HepG2 (cell line): ENCODE data around the gene SOX12. TPM values are rescaled to one million over a fixed set of nuclear protein-coding genes. Genes with fewer than 3 reads are reported as not detected.

ENCODE experiments used
- CEBPB ChIP-seq: IDR thresholded peaks from 2 replicates; pipeline ENCODE4 v1.6.1; 2011; ENCODE audit warnings: low read depth, low read length, improper control_type of control experiment, borderline replicate concordance
- GATAD2A ChIP-seq: IDR thresholded peaks from 2 replicates; pipeline ENCODE4 v1.6.1; 2016
- HDAC2 ChIP-seq: sonication (generic); formaldehyde crosslinking; IDR thresholded peaks from 2 replicates; pipeline ENCODE4 v1.4.0; 2020; ENCODE audit warnings: missing genetic modification reagents
- HOXA3 ChIP-seq: sonication (generic); formaldehyde crosslinking; IDR thresholded peaks from 2 replicates; pipeline ENCODE4 v1.5.0; 2020; ENCODE audit warnings: missing genetic modification reagents
- KAT8 ChIP-seq: IDR thresholded peaks from 2 replicates; pipeline ENCODE4 v1.6.1; 2016; ENCODE audit warnings: missing genetic modification reagents, missing compliant biosample characterization
- MED1 ChIP-seq: sonication (generic); formaldehyde crosslinking; IDR thresholded peaks from 2 replicates; pipeline ENCODE4 v1.4.0; 2020; ENCODE audit warnings: missing genetic modification reagents
- NR2F1 ChIP-seq, 2 experiments: fragments of 450-650 bp in 1 of 2; formaldehyde crosslinking in 1 of 2; IDR thresholded peaks; 2 replicates each; pipeline versions ENCODE4 v1.5.0 to v1.6.1; 2016 to 2020; ENCODE audit warnings: mild to moderate bottlenecking in 1 of 2, missing compliant biosample characterization in 1 of 2, missing genetic modification reagents in 1 of 2, moderate library complexity in 1 of 2
- PRPF4 ChIP-seq: fragments of 200-400 bp; formaldehyde crosslinking; IDR thresholded peaks from 2 replicates; pipeline ENCODE4 v1.6.1; 2016; ENCODE audit warnings: low read length, low read depth; ENCODE audit not compliant: poor library complexity, severe bottlenecking
- RARA ChIP-seq: IDR thresholded peaks from 2 replicates; pipeline ENCODE4 v1.6.1; 2016; ENCODE audit warnings: missing genetic modification reagents, missing compliant biosample characterization
- RXRA ChIP-seq: sonication (generic); formaldehyde crosslinking; IDR thresholded peaks from 2 replicates; pipeline ENCODE4 v1.5.1; 2020; ENCODE audit warnings: missing genetic modification reagents
- STAG1 ChIP-seq: sonication (generic); formaldehyde crosslinking; IDR thresholded peaks from 2 replicates; pipeline ENCODE4 v1.4.0; 2020; ENCODE audit warnings: missing genetic modification reagents
- ZBTB38 ChIP-seq: sonication (generic); formaldehyde crosslinking; IDR thresholded peaks from 2 replicates; pipeline ENCODE4 v1.5.1; 2020; ENCODE audit warnings: mild to moderate bottlenecking, missing genetic modification reagents
- ZNF205 ChIP-seq: IDR thresholded peaks from 2 replicates; pipeline ENCODE4 v1.6.1; 2018; ENCODE audit warnings: missing biosample characterization, missing genetic modification reagents
- polyA plus RNA-seq, 8 experiments: library from polyadenylated mRNA; depleted of rRNA in 3 of 8; stranded (reverse) in 7 of 8; unstranded in 1 of 8; fragments of >200 nt; fragmentation: Illumina TruSeq in 4 of 8; extraction: Trizol in 4 of 8; gene quantifications; 2 replicates each; pipeline versions ENCODE4 v1.2.1 to v1.2.3, GENCODE V29; 2011 to 2016; ENCODE audit warnings: low read depth in 4 of 8, missing spikeins in 1 of 8, mixed read lengths in 1 of 8; ENCODE audit not compliant: insufficient read depth in 1 of 8
- total RNA-seq, 5 experiments: library from RNA; depleted of rRNA; stranded (reverse); fragments of >200 nt; fragmentation: Illumina TruSeq; extraction: Trizol; gene quantifications; 2 replicates each; pipeline ENCODE4 v1.2.3, GENCODE V29; 2016; ENCODE audit warnings: low read depth in 1 of 5
- TF ChIP-seq, protein P1 (sequence below): sonication (generic); formaldehyde crosslinking; IDR thresholded peaks from 2 replicates; pipeline ENCODE4 v1.5.1; 2020; ENCODE audit warnings: mild to moderate bottlenecking, missing genetic modification reagents, borderline replicate concordance
- TF ChIP-seq, protein P2 (sequence below): sonication (generic); formaldehyde crosslinking; IDR thresholded peaks from 2 replicates; pipeline ENCODE4 v1.5.0; 2020; ENCODE audit warnings: mild to moderate bottlenecking, missing genetic modification reagents
- TF ChIP-seq, protein P3 (sequence below): IDR thresholded peaks from 2 replicates; pipeline ENCODE4 v1.6.1; 2016; ENCODE audit warnings: mild to moderate bottlenecking
- TF ChIP-seq, protein P4 (sequence below): sonication (generic); formaldehyde crosslinking; IDR thresholded peaks from 2 replicates; pipeline ENCODE4 v1.5.1; 2020; ENCODE audit warnings: missing genetic modification reagents, mild to moderate bottlenecking, borderline replicate concordance

SOX12 gene
- total and polyA plus RNA-seq, 2 of the 13 experiments (the other 11 are each of a cell fraction or from before 2014, with no cell fraction given): 10.0 to 18.7 TPM

DNA sequence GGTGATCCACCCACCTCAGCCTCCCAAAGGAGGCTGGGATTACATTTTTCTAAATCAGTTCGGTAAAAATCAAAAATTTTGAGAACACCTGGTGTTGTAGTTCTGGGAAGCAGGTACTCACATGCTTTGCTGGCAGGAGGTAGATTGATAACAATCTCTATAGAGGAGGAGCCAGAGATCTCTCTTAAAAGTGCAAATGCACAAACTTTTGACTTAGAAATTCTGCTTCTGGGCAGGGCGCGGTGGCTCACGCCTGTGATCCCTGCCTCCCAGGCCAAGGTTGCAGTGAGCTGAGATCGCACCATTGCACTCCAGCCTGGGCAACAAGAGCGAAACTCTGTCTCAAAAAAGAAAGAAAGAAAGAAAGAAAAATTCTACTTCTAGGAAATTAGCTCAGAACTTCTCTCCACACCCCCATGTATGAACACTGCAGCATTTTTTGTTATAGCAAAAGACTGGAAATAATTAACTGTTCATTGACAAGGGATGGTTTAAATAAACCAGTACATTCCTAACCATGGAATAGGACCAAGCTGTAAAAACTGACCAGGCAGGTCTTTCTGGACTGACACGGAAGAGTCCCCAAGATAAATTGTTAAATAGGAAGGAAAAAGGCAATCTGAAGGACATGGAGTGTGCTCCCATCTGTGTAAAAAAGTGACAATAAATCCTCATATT lies 40.8 kb downstream of the SOX12 start (continued):
- TF ChIP-seq PRPF4: peak; percentile 74
- 0 out of 2 replicates have a peak, but pooled peaks have one; percentile 10 for TF ChIP-seq STAG1 (CRISPR knock-in tag)
- TF ChIP-seq KAT8 (CRISPR knock-in tag): 0 out of 2 replicates have a peak, but pooled peaks have one; percentile 18
- peak; percentile 33; the same call in 1 of the 2 replicates for TF ChIP-seq HOXA3 (CRISPR knock-in tag)
- TF ChIP-seq, protein P1, sequence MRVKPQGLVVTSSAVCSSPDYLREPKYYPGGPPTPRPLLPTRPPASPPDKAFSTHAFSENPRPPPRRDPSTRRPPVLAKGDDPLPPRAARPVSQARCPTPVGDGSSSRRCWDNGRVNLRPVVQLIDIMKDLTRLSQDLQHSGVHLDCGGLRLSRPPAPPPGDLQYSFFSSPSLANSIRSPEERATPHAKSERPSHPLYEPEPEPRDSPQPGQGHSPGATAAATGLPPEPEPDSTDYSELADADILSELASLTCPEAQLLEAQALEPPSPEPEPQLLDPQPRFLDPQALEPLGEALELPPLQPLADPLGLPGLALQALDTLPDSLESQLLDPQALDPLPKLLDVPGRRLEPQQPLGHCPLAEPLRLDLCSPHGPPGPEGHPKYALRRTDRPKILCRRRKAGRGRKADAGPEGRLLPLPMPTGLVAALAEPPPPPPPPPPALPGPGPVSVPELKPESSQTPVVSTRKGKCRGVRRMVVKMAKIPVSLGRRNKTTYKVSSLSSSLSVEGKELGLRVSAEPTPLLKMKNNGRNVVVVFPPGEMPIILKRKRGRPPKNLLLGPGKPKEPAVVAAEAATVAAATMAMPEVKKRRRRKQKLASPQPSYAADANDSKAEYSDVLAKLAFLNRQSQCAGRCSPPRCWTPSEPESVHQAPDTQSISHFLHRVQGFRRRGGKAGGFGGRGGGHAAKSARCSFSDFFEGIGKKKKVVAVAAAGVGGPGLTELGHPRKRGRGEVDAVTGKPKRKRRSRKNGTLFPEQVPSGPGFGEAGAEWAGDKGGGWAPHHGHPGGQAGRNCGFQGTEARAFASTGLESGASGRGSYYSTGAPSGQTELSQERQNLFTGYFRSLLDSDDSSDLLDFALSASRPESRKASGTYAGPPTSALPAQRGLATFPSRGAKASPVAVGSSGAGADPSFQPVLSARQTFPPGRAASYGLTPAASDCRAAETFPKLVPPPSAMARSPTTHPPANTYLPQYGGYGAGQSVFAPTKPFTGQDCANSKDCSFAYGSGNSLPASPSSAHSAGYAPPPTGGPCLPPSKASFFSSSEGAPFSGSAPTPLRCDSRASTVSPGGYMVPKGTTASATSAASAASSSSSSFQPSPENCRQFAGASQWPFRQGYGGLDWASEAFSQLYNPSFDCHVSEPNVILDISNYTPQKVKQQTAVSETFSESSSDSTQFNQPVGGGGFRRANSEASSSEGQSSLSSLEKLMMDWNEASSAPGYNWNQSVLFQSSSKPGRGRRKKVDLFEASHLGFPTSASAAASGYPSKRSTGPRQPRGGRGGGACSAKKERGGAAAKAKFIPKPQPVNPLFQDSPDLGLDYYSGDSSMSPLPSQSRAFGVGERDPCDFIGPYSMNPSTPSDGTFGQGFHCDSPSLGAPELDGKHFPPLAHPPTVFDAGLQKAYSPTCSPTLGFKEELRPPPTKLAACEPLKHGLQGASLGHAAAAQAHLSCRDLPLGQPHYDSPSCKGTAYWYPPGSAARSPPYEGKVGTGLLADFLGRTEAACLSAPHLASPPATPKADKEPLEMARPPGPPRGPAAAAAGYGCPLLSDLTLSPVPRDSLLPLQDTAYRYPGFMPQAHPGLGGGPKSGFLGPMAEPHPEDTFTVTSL (CRISPR knock-in tag): peak; percentile 34; the same call in 1 of the 2 replicates
- TF ChIP-seq NR2F1 (CRISPR knock-in tag; IDR thresholded peaks at IDR 0.05): 0 out of 4 replicates have a peak, but pooled peaks of 1 of the 2 experiments have one; percentile 11
- peak; percentile 32 for TF ChIP-seq RARA (CRISPR knock-in tag)
- peak; percentile 51 for TF ChIP-seq MED1
- TF ChIP-seq, protein P2, sequence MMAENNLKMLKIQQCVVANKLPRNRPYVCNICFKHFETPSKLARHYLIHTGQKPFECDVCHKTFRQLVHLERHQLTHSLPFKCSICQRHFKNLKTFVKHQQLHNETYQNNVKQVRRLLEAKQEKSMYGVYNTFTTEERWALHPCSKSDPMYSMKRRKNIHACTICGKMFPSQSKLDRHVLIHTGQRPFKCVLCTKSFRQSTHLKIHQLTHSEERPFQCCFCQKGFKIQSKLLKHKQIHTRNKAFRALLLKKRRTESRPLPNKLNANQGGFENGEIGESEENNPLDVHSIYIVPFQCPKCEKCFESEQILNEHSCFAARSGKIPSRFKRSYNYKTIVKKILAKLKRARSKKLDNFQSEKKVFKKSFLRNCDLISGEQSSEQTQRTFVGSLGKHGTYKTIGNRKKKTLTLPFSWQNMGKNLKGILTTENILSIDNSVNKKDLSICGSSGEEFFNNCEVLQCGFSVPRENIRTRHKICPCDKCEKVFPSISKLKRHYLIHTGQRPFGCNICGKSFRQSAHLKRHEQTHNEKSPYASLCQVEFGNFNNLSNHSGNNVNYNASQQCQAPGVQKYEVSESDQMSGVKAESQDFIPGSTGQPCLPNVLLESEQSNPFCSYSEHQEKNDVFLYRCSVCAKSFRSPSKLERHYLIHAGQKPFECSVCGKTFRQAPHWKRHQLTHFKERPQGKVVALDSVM (CRISPR knock-in tag): peak; percentile 84
- TF ChIP-seq, protein P3, sequence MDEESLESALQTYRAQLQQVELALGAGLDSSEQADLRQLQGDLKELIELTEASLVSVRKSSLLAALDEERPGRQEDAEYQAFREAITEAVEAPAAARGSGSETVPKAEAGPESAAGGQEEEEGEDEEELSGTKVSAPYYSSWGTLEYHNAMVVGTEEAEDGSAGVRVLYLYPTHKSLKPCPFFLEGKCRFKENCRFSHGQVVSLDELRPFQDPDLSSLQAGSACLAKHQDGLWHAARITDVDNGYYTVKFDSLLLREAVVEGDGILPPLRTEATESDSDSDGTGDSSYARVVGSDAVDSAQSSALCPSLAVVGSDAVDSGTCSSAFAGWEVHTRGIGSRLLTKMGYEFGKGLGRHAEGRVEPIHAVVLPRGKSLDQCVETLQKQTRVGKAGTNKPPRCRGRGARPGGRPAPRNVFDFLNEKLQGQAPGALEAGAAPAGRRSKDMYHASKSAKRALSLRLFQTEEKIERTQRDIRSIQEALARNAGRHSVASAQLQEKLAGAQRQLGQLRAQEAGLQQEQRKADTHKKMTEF: 0 out of 2 replicates have a peak, but pooled peaks have one; percentile 32
- peak; percentile 40; the same call in 1 of the 2 replicates for TF ChIP-seq RXRA (CRISPR knock-in tag)
- TF ChIP-seq ZBTB38 (CRISPR knock-in tag): peak; percentile 96
- 0 out of 2 replicates have a peak, but pooled peaks have one; percentile 26 for TF ChIP-seq HDAC2
- 0 out of 2 replicates have a peak, but pooled peaks have one; percentile 40 for TF ChIP-seq ZNF205 (CRISPR knock-in tag)
- TF ChIP-seq CEBPB: no peak
- peak; percentile 40 for TF ChIP-seq GATAD2A (CRISPR knock-in tag)
- TF ChIP-seq, protein P4, sequence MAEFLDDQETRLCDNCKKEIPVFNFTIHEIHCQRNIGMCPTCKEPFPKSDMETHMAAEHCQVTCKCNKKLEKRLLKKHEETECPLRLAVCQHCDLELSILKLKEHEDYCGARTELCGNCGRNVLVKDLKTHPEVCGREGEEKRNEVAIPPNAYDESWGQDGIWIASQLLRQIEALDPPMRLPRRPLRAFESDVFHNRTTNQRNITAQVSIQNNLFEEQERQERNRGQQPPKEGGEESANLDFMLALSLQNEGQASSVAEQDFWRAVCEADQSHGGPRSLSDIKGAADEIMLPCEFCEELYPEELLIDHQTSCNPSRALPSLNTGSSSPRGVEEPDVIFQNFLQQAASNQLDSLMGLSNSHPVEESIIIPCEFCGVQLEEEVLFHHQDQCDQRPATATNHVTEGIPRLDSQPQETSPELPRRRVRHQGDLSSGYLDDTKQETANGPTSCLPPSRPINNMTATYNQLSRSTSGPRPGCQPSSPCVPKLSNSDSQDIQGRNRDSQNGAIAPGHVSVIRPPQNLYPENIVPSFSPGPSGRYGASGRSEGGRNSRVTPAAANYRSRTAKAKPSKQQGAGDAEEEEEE (CRISPR knock-in tag): no peak
